K562 (cell line): Measurements from ENCODE around the gene SCRN2. TPM values are rescaled to one million over a fixed set of nuclear protein-coding genes. Genes with fewer than 3 reads are reported as not detected.

Experiments
- ARID1B ChIP-seq: fragments of 450-650 bp; IDR thresholded peaks from 2 replicates; pipeline ENCODE4 v1.6.1; 2016; ENCODE audit warnings: antibody characterized with exemption, mild to moderate bottlenecking, inconsistent platforms
- CEBPG ChIP-seq, 3 experiments: fragments of 200-800 bp in 1 of 3; sonication (Bioruptor generic) in 1 of 3; sonication (generic) in 1 of 3; formaldehyde crosslinking in 1 of 3; IDR thresholded peaks in 2 of 3; conservative IDR thresholded peaks in 1 of 3; 2 replicates each; pipeline versions ENCODE4 v1.6.1 to v1.8.0; 2016 to 2022; ENCODE audit warnings: missing compliant biosample characterization in 2 of 3, missing genetic modification characterization in 2 of 3, mild to moderate bottlenecking in 1 of 3, missing genetic modification reagents in 1 of 3
- DEAF1 ChIP-seq: fragments of 450-650 bp; formaldehyde crosslinking; IDR thresholded peaks from 2 replicates; pipeline ENCODE4 v1.4.0; 2020; ENCODE audit warnings: mild to moderate bottlenecking, moderate library complexity
- polyA plus RNA-seq, 8 experiments: library from polyadenylated mRNA; depleted of rRNA in 4 of 8; stranded (reverse) in 5 of 8; unstranded in 3 of 8; fragments of >200 nt; fragmentation: Nextera tagmentation in 2 of 8; fragmentation: Illumina TruSeq in 1 of 8; extraction: Ambion mirVana in 2 of 8; extraction: Trizol in 1 of 8; gene quantifications; 2 replicates each; pipeline versions ENCODE4 v1.2.1 to v1.2.3, GENCODE V29; 2011 to 2014; ENCODE audit warnings: inconsistent platforms in 1 of 8, missing spikeins in 1 of 8
- total RNA-seq, 7 experiments: library from RNA; depleted of rRNA in 6 of 7; stranded (reverse); fragments of >200 nt in 6 of 7; fragmentation: Illumina TruSeq in 2 of 7; extraction: Trizol in 2 of 7; gene quantifications; 2 replicates each; pipeline versions ENCODE4 v1.2.1 to v1.2.3, GENCODE V29; 2011 to 2021; ENCODE audit warnings: low replicate concordance in 1 of 7
- TF ChIP-seq, protein P1 (sequence below): fragments of 450-650 bp; IDR thresholded peaks from 2 replicates; pipeline ENCODE4 v1.6.1; 2016; ENCODE audit warnings: low read depth

Gene SCRN2
- total and polyA plus RNA-seq, 9 of the 15 experiments (the other 6 are each of a cell fraction or from before 2014, with no cell fraction given), result 0.25 to 32.9 (median 13.6) TPM

DNA sequence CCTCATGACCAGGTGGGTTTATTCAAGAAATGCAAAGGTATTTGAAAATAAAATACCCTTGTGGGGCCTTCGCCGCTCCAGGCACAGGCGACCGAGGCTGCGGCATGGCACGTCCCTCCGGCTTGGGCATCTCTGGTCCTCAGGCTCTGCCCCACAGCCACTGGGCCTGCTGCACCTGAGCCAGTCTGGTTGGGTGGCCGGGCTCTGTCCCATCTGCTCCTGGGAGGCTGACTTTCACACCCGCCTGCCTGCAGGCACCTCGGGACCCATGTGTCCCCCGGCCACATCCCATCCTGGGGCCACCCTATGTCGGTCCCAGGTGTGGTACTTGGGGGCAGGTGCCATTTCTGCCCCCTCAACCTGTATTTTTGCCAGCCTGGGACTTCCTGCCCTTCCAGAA is 40.4 kb downstream of the SCRN2 start (continued):
- TF ChIP-seq DEAF1 (CRISPR knock-in tag), result no peak
- no peak for TF ChIP-seq CEBPG (CRISPR knock-in tag; IDR thresholded peaks at IDR 0.05)
- no peak for TF ChIP-seq CEBPG (tag; conservative IDR thresholded peaks at IDR 0.05 in 1 of 2, IDR thresholded peaks at IDR 0.05 in 1 of 2)
- TF ChIP-seq, protein P1, sequence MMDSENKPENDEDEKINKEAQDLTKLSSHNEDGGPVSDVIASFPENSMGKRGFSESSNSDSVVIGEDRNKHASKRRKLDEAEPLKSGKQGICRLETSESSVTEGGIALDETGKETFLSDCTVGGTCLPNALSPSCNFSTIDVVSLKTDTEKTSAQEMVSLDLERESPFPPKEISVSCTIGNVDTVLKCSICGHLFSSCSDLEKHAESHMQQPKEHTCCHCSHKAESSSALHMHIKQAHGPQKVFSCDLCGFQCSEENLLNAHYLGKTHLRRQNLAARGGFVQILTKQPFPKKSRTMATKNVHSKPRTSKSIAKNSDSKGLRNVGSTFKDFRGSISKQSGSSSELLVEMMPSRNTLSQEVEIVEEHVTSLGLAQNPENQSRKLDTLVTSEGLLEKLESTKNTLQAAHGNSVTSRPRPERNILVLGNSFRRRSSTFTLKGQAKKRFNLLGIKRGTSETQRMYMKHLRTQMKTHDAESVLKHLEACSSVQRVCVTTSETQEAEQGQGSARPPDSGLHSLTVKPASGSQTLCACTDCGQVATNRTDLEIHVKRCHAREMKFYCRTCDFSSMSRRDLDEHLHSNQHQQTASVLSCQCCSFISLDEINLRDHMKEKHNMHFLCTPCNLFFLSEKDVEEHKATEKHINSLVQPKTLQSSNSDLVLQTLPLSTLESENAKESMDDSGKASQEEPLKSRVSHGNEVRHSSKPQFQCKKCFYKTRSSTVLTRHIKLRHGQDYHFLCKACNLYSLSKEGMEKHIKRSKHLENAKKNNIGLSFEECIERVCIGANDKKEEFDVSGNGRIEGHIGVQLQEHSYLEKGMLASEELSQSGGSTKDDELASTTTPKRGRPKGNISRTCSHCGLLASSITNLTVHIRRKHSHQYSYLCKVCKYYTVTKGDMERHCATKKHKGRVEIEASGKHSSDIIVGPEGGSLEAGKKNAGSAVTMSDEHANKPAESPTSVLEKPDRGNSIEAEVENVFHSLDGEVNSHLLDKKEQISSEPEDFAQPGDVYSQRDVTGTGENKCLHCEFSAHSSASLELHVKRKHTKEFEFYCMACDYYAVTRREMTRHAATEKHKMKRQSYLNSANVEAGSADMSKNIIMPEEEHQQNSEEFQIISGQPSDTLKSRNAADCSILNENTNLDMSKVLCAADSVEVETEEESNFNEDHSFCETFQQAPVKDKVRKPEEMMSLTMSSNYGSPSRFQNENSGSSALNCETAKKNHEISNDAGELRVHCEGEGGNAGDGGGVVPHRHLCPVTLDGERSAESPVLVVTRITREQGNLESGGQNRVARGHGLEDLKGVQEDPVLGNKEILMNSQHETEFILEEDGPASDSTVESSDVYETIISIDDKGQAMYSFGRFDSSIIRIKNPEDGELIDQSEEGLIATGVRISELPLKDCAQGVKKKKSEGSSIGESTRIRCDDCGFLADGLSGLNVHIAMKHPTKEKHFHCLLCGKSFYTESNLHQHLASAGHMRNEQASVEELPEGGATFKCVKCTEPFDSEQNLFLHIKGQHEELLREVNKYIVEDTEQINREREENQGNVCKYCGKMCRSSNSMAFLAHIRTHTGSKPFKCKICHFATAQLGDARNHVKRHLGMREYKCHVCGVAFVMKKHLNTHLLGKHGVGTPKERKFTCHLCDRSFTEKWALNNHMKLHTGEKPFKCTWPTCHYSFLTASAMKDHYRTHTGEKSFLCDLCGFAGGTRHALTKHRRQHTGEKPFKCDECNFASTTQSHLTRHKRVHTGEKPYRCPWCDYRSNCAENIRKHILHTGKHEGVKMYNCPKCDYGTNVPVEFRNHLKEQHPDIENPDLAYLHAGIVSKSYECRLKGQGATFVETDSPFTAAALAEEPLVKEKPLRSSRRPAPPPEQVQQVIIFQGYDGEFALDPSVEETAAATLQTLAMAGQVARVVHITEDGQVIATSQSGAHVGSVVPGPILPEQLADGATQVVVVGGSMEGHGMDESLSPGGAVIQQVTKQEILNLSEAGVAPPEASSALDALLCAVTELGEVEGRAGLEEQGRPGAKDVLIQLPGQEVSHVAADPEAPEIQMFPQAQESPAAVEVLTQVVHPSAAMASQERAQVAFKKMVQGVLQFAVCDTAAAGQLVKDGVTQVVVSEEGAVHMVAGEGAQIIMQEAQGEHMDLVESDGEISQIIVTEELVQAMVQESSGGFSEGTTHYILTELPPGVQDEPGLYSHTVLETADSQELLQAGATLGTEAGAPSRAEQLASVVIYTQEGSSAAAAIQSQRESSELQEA, result no peak
- no peak for TF ChIP-seq ARID1B
- TF ChIP-seq, all 486 proteins: peak for 0
